Lower lobe of right lung (tissue), 2 donors: ENCODE results near the gene HPS4. TPM values are rescaled to one million over a fixed set of nuclear protein-coding genes. Genes with fewer than 3 reads are reported as not detected.
A peak's percentile ranks its signal among the peaks of the same experiment; 100 is the strongest.

ENCODE experiments used
- ATAC-seq, 2 donors: fragments of 200-7000 bp; cut with Tn5 transposase; one replicate each; pipeline ENCODE4 v1.9.1; 2020 to 2022; ENCODE audit warnings: mild to moderate bottlenecking in 2 of 2, moderate library complexity in 2 of 2
- DNase-seq: peaks from one replicate; pipeline ENCODE4 v3.0.0-alpha.2; 2020
- H3K27ac ChIP-seq: fragments of 200-600 bp; one replicate; pipeline ENCODE4 v1.8.0; 2022
- H3K27me3 ChIP-seq: fragments of 200-600 bp; one replicate; pipeline ENCODE4 v1.8.0; 2022; ENCODE audit warnings: low read depth
- H3K36me3 ChIP-seq: fragments of 200-600 bp; one replicate; pipeline ENCODE4 v1.8.0; 2022; ENCODE audit warnings: mild to moderate bottlenecking
- H3K4me1 ChIP-seq: fragments of 200-600 bp; one replicate; pipeline ENCODE4 v1.8.0; 2022
- H3K4me3 ChIP-seq: fragments of 200-600 bp; one replicate; pipeline ENCODE4 v1.8.0; 2022; ENCODE audit warnings: mild to moderate bottlenecking
- H3K9me3 ChIP-seq: fragments of 200-600 bp; one replicate; pipeline ENCODE4 v1.8.0; 2022
- intact Hi-C: fragments of 100-400 bp; cut with DNase I; formaldehyde crosslinking; loops from one replicate; pipeline ENCODE4 v1.11.0; 2022
- total RNA-seq: library from RNA; stranded (reverse); fragmentation: NEBNext Ultra II Directional; extraction: Animal tissue kit (Norgen Biotek cat#: 25700); gene quantifications from one replicate; pipeline ENCODE4 v1.2.1, GENCODE V29; 2021
- TF ChIP-seq, protein P1 (sequence below): fragments of 200-600 bp; IDR thresholded peaks from one replicate; pipeline ENCODE4 v1.8.0; 2022; ENCODE audit warnings: antibody characterized with exemption, mild to moderate bottlenecking
- donor health status: DM: no; HTN: yes; CAD: no; lungs with severe emphysema.

Gene HPS4
- total RNA-seq, 1 donor from 2014 or later = 39.8 TPM

DNA sequence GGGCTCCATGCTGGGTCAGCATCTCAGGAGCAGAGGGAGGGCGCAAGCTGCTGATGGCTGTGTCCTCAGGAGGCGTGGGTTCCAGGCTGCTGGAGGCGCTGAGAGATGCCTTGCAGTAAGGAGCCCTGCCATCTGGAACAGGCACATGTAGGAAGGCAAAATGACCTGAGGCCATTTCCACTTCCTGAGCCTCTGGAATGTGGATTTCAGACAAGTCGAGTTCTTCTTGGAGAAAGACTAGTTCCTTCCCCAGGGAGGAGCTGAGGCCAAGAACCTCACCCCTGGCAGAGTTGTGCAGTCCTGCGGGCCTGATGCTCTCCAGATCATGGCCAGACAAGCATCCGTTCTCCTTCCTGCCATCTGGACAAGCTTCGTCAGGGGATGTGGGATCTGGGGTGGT lies 19.3 kb downstream of the HPS4 start:
- DNase-seq = no peak
- Histone ChIP-seq H3K27me3 (no peaks in the 10 kb centered on the region), H3K36me3 (peaks cover 98% of the 10 kb centered on the region), H3K9me3 (no peaks in the 10 kb centered on the region), H3K4me1 (no peaks in the 10 kb centered on the region), H3K27ac (no peak overlapping the region), H3K4me3 (no peak overlapping the region)
- no peak for ATAC-seq
- intact Hi-C loops = no loop called here
- TF ChIP-seq, protein P1, sequence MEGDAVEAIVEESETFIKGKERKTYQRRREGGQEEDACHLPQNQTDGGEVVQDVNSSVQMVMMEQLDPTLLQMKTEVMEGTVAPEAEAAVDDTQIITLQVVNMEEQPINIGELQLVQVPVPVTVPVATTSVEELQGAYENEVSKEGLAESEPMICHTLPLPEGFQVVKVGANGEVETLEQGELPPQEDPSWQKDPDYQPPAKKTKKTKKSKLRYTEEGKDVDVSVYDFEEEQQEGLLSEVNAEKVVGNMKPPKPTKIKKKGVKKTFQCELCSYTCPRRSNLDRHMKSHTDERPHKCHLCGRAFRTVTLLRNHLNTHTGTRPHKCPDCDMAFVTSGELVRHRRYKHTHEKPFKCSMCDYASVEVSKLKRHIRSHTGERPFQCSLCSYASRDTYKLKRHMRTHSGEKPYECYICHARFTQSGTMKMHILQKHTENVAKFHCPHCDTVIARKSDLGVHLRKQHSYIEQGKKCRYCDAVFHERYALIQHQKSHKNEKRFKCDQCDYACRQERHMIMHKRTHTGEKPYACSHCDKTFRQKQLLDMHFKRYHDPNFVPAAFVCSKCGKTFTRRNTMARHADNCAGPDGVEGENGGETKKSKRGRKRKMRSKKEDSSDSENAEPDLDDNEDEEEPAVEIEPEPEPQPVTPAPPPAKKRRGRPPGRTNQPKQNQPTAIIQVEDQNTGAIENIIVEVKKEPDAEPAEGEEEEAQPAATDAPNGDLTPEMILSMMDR = no peak

DNA sequence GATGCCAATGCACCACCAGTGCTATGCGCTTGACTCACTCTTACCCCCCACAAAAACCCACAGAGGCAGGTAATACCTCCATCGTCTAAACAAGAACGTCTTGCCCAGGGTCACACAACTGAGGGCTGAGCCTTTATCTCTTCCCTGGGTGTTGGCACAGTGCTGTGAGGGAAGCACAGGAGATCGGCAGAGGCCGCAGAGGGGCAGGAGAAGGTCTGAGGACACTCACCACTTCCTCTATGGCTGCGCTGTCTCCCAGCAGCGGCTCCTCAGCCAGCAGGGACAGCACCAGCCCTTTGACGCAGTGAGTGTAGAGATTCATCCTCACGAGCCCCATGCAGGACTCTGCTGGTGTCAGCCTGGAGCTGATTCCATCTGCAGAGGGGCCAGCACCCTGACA lies 19.9 kb downstream of the HPS4 start:
- TF ChIP-seq, protein P1 = no peak
- DNase-seq (no peak), ATAC-seq (peak in 1 of 2 donors; percentile 26)
- peaks cover 98% of the 10 kb centered on the region for H3K36me3 ChIP-seq
- no peaks in the 10 kb centered on the region for H3K9me3 ChIP-seq
- H3K4me3 ChIP-seq = no peak overlapping the region
- no peaks in the 10 kb centered on the region for H3K27me3 ChIP-seq
- intact Hi-C loops = no loop called here
- H3K27ac ChIP-seq = no peak overlapping the region
- no peaks in the 10 kb centered on the region for H3K4me1 ChIP-seq

DNA sequence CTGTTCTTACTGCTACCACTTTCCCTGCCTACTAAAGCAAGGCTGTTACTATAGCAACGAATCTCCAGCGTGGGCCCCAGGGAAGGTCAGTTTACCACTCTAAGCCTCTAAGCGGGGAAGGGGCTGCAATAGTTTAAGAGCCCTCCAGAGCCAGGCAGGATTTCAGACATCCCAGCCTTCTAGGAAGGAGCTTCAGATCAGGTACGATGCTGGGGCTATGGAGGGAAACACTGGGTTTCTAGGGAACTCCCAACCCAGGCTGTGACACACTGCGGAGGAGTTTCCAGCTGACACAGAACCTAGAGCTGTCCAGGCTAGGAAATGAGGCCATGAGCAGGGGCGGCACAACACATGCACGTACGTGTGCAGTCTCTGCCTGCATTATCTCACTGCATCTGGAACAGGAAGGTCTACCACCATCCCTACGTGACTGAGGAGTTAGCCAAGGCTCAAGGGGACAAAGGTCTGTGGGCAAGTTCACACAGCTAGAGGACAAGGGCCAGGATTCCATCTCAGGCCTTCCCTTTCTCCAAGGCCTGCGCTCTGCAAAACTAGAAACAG lies 20.4 kb downstream of the HPS4 start:
- H3K36me3 ChIP-seq = peaks cover 98% of the 10 kb centered on the region
- H3K27ac ChIP-seq = no peak overlapping the region
- no peaks in the 10 kb centered on the region for H3K4me1 ChIP-seq
- H3K4me3 ChIP-seq = no peak overlapping the region
- TF ChIP-seq, protein P1 = no peak
- H3K9me3 ChIP-seq = no peaks in the 10 kb centered on the region
- H3K27me3 ChIP-seq = no peaks in the 10 kb centered on the region
- intact Hi-C loops = no loop called here
- ATAC-seq (peak in 1 of 2 donors; percentile 10), DNase-seq (no peak)

DNA sequence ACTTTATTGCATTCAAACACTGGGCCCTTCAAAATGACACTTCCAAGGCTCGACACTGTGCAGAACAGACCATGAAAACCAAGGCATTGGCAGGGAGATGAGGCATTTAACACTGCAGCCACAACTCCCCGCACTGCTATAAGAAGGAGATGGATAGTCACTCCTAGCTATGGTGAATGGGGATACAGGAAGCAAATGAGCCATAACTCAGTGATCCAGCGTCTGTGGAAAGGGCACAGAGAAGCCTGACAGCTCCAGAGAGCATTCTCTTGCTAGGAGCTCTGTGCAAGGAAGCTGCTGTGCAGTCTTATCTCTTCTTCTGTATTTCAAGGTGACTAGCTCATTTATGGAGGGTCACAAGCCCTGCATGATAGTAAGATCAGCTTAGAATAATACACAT lies 20.9 kb downstream of the HPS4 start:
- peaks cover 98% of the 10 kb centered on the region for H3K36me3 ChIP-seq
- intact Hi-C loops = no loop called here
- no peak for ATAC-seq

DNA sequence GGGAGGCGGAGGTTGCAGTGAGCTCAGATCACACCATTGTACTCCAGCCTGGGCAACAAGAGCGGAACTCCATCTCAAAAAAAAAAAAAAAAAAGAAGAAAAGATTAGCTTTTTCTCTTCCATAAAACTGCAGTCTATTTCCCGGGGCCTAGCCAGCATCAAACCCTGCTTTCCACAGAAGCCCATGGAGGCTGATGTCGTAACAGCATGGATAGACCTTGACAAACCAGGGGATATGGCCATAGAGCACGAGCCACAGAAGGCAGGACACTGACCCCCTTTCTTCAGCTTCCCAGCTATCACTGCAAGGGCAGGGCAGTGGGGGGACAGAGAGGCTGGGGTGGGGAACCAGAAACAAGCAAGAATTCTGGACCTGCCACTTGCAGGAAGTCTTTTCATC lies 21.5 kb downstream of the HPS4 start:
- Histone ChIP-seq H3K27me3 (no peaks in the 10 kb centered on the region), H3K4me3 (no peak overlapping the region), H3K9me3 (no peaks in the 10 kb centered on the region), H3K36me3 (peaks cover 98% of the 10 kb centered on the region), H3K4me1 (no peaks in the 10 kb centered on the region), H3K27ac (no peak overlapping the region)
- no peak for DNase-seq
- ATAC-seq = no peak
- TF ChIP-seq, protein P1 = no peak
- intact Hi-C loops = no loop called here

More for the DNA sequence above, 20.9 kb downstream of the HPS4 start:
- TF ChIP-seq, protein P1 = no peak
- Histone ChIP-seq H3K27ac (no peak overlapping the region), H3K4me3 (no peak overlapping the region), H3K9me3 (no peaks in the 10 kb centered on the region), H3K4me1 (no peaks in the 10 kb centered on the region), H3K27me3 (no peaks in the 10 kb centered on the region)
- DNase-seq = no peak
